ENCODE measurements around the gene TOM1L1.

Gene TOM1L1

GRCh38 chr17:54899201-54899600, 1.5 kb upstream of the TOM1L1 start:
- DNase-seq = no peak

GRCh38 chr17:54899721-54900456, 763 bp upstream of the TOM1L1 start:
- DNase-seq = no peak

DNA sequence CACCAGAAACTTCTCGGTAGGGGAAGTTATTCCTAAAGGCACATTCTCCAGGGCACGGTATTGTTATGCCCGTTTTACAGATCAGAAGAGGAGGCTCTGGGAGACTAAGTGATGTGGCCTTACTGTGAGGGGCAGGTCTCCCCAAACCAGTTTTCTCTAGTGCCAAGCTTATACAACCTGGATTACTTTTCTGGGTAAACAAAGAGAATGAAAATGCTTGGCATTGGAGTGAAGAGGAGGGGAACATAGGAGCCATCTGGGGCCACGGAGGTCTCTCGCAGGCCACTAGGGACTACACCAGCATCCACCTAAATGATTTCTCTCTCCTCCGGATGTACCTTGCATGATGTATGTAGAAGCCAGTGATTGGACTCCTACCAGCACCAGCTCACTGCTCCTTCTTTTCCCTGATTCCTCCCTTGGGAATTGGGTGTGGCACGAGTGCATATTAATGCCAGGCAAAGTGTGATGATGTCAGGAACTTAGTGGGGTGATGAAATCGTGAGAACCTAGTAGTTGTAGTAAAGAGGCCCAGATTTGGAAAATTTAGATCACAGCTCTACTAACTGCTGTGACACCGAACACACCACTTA, 674 bp downstream of the TOM1L1 start:
- DNase-seq = no peak

GRCh38 chr17:54902017-54902416, 1.4 kb downstream of the TOM1L1 start:
- DNase-seq = no peak

GRCh38 chr17:54902611-54903010, 2.0 kb downstream of the TOM1L1 start:
- no peak for DNase-seq

DNA sequence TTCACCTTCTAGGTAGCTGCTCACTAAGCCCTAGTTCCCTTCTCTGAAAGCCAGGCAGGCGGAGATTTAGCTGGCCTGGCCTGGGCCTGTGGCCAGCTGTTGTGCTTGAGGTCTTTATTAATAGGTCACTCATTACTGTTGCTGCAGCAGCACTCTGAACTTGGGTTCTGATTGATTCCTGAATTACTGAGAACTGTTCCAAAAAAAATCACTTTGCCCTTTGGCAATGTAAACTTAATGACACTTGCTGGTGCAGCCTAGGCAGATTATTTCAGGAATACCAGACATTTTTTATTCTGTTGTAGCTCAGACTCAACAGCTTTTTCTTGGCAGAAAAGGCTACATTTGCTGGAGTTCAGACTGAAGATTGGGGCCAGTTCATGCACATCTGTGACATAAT, 2.7 kb downstream of the TOM1L1 start:
- DNase-seq = no peak

GRCh38 chr17:54906683-54907082, 6.0 kb downstream of the TOM1L1 start:
- DNase-seq = no peak

DNA sequence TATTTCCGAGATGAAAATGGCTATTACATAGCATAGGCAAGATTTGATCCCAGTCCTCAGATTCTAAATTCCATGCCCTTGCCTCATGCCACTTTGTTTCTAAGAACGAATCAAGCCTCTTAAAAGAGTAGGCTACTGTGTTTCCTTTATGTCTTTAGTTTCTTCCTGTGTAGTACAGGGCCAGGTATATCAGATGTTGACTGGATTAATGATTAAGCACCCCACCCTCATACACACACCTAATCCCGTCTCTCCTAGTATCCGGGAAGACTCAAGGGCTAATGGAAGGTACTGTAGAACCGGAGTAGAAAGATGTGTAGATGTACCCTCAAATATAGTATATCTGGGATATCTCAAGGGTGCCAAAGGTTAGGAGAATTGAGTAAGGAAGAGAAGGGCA, 6.7 kb downstream of the TOM1L1 start:
- DNase-seq = no peak

GRCh38 chr17:54909766-54910165, 9.1 kb downstream of the TOM1L1 start:
- DNase-seq = no peak

GRCh38 chr17:54916721-54917120, 16.1 kb downstream of the TOM1L1 start:
- no peak for DNase-seq

- DNase-seq = no peak
Measured at GRCh38 chr17:54919425-54919824, 18.8 kb downstream of the TOM1L1 start.

DNA sequence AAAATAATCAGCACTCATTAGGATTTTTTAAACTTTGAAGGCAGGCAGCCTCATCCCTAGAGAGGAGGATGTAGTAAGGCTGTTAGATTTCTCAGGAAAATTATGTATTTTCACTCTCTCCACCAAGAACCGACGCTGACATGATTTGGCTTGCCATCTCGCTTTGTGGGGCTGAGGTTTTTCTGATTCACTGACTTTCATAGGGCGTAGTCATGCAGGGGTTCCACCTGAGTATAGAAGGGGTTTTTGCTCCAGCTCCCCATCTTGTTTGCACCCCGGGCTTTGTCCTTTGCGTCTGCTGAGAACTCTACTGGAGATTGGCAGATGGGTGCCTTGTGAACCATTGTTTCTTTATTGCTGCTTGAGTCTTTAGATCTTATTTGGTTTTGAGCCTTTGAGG, 20.2 kb downstream of the TOM1L1 start:
- DNase-seq = no peak

- DNase-seq = no peak
Measured at GRCh38 chr17:54924405-54924804, 23.8 kb downstream of the TOM1L1 start.

GRCh38 chr17:54927525-54927924, 26.9 kb downstream of the TOM1L1 start:
- no peak for DNase-seq

GRCh38 chr17:54932711-54933110, 32.1 kb downstream of the TOM1L1 start:
- DNase-seq = no peak

- no peak for DNase-seq
Measured at GRCh38 chr17:54933921-54934320, 33.3 kb downstream of the TOM1L1 start.

GRCh38 chr17:54935471-54935870, 34.8 kb downstream of the TOM1L1 start:
- no peak for DNase-seq

- no peak for DNase-seq
Measured at GRCh38 chr17:54937018-54937417, 36.4 kb downstream of the TOM1L1 start.

DNA sequence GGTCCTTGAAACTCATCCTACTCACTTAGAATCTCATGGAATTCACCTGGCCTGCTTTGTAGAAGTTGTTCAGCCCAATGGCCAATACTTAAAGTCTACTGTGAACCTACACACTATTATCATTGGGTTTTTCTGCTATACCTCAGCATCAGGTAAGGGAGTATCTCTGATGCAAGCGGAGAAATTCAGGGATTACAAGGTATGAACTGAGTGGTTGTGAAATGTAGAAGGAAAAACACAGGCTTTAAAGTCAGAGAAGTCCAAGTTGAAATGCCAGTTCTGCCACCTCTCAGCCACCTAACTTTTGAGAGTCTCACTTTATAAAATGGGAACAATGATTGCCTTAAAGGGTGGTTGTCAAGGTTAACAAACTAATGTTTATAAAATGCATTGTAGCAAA, 36.8 kb downstream of the TOM1L1 start:
- no peak for DNase-seq

DNA sequence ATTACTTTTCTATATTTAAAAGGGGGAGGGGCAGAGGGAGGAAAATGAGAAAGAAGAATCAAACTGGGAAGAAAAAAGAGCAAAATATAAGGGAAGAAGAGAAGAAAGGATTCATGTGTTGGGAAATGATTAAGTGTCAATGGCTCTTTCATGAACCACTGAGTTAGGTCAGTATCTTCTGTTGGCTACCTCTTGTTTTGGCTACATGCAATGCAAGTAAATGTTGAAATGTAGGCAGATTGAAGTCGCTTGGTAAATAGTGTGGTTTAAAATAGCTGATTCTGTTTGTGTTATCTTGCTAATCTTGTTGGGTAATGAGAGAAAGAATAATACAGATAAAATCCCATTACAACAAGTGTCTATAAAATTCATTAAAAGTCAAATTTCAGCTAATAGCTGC, 40.6 kb downstream of the TOM1L1 start:
- no peak for DNase-seq

GRCh38 chr17:54944796-54945195, 44.1 kb downstream of the TOM1L1 start:
- no peak for DNase-seq

DNA sequence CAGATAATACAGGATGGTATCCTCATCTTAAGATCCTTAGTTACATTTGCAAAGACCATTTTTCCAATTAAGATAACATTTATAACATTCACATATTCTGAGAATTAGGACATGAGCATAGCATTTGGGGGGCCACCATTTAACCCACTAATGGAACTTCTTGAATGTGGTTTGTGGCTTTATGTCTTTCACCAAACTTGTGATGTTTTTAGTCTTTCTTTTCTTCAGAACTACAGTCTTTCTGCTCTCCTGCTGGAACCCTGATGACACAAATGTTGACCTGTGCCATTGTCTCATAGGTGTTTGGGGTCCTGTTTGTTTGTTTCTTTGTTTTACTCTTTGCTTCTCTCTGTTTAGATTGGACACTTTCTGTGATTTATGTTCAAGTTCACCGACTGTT, 44.6 kb downstream of the TOM1L1 start:
- no peak for DNase-seq

- DNase-seq = no peak
Measured at GRCh38 chr17:54945671-54946070, 45.0 kb downstream of the TOM1L1 start.

GRCh38 chr17:54947396-54947795, 46.7 kb downstream of the TOM1L1 start:
- DNase-seq = no peak

GRCh38 chr17:54948380-54948779, 47.7 kb downstream of the TOM1L1 start:
- no peak for DNase-seq

Data from CD4-positive, alpha-beta T cell treated with Interleukin-12 subunit alpha and Interleukin-12 subunit beta, for 1 hour (primary cell).